NCI-H2081 (cell line): ENCODE measurements around the gene EPN1.
"Not testable (repeated sequence)": the region's sequence is repeated elsewhere in the genome, so short reads cannot be mapped to it uniquely, and the experiment has no call there.

Experiments used
- DNase-seq, 2 experiments: peaks; one replicate each; lab custom pipeline; 2025; lab: John Stamatoyannopoulos, UW

The EPN1 gene

DNA sequence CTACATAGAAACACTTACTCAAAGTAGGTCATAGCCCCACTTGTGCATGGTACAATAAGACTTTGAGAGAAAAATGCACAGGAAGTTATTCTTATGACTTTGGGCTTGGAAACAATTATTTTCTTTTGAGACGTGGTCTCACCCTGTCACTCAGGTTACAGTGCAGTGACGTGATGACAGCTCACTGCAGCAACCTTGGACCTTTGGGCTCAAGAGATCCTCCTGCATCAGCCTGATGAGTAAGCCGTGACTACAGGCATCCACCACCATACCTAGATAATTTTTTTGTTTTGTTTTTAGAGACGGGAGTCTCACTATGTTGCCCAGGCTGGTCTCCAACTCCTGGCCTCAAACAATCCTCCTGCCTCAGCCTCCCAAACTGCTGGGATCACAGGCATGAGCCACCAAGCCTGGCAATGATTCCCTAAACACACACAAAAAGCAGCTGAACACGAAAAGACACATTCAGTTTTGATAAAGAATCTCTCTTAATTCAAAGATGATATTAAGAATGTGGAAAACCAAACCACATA lies 45.3 kb downstream of the EPN1 start:
- no peak for DNase-seq

DNA sequence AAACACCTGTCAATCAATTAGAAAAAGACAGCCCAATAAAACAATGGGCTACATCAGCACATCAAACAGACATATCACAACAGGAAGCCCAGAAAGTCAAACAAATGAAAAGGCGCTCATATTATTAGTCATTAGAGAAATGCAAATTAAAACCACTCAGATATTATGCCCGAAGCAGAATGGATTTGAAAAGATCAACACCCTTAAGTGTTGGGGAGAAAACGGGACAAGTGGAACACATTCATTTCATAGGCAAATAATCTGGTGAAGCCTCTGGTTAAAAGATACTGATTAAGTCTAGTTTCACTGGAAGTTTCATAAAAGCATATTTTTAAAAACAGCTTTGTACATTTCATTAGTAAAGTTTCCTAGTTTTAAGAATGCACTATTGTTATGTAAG lies 45.8 kb downstream of the EPN1 start:
- no peak for DNase-seq

DNA sequence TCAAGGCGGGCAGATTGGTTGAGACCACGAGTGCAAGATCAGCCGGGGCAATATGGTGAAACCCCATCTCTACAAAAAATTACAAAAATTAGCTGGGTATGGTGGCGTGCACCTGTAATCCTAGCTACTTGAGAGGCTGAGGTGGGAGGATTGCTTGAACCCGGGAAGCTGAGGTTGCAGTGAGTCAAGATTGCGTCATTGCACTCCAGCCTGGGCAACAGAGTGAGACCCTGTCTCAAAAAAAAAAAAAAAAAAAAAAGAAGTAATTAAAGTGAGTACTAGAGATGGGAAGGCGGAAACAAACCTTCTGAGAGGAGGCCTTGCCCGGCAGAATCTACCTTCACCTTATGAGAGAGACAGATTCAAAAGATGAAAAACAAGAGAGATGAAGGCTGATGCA lies 48.5 kb downstream of the EPN1 start:
- no peak for DNase-seq

DNA sequence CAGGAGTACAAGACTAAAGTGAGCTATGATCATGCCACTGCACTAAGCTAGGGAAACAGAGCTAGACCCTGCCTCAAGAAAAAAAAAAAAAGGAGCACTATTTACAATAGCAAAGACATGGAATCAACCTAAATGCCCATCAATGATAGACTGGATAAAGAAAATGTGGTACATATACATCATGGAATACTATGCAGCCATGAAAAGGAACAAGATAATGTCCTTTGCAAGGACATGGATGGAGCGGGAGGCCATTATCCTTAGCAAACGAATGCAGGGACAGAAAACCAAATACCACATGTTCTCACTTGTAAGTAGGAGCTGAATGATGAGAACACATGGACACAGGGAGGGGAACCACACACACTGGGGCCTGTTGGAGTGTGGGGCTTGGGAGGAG lies 55.4 kb downstream of the EPN1 start:
- not testable (repeated sequence) for DNase-seq

DNA sequence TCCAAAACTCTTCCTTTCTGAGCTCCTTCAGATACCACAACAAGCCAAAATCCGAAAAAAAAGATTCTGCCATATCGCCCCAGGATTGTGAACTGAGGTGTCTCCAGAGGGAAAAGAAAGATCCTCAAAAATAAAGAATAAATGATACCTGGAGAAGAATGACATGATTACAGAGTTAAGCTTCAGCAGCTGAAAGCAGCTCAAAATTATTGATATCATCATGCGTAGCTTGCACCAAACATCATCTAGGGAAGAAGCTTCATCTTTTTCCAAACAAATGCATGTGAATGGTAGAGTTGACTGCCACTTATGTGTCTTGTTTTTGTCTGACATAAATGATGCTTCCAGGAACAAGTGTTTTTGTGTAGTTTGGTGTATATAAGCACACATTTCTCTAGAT lies 63.3 kb downstream of the EPN1 start, which contains the start of gene NLRP9:
Gene NLRP9, minus strand, starts transcription at position 101 of the 400 bp plus-strand sequence. Its CDS starts 28 bp downstream, at position 73.
- DNase-seq = no peak

DNA sequence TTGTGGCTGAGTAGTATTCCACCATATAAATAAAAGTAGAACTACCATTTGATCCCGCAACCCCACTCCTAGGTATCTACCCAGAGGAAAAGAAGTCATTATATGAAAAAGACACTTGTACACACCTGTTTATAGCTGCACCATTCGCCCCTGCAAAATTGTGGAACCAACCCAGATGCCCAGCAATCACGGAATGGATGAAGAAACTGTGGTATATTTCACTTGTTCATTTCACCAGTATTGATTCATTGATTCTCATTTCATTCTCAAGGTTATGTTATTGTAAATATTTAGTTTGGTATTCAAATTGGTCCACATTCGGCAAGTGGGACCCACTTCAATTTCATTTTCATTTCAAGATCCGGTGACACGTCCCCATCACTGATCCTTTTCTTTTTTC lies 75.7 kb downstream of the EPN1 start:
- DNase-seq = no peak

DNA sequence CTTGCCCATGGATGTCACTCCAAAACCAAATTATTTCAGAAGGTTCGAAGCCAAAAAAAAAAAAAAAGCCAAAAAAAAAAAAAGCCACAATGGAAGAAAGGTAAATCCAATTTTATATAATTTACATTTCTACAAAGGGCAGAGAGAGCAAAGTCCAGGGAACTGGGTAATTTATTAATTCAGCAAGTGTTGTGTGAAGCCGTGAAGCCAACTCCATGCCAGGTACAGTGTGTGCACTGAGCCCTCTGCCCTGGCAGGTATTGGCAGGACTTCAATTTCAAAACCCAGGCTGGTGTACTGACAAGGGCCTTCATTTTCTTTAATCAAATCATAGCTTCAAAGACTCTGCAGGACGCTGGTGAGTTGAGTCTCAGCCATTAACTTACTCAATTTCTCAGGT lies 78.4 kb downstream of the EPN1 start:
- DNase-seq = no peak

DNA sequence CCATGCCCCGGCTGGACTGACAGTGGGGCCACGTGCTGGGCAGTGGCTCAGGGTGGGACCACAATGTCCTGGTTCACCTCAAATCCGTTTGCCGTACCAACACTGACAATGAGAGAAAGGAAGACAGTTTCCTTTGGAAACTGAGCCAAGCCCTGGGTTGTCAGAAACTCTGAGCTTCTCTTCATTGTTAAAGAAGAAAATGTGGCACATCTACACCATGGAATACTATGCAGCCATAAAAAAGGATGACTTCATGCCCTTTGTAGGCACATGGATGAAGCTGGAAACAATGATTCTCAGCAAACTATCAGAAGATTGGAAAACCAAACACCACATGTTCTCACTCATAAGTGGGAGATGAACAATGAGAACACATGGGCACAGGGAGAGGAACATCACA lies 81.8 kb downstream of the EPN1 start:
- not testable (repeated sequence) for DNase-seq

DNA sequence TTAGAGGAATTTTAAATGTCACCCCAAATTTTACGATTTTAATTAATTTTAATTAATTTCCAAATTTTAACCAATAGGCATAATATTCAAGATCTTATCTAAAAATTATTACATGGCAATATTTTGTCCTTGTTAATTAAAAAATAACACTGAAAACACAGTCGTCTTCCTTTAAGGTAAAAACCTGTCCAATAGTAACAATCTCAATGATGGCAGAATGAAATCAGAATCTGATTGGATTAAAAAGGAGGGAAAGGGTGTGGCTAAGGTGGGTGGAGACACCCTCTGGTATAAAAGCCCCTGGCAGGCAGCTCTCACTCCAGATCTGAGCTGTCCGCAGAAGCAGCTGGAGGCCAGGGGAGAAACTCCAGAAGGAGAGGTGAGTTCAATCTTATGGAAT lies 83.8 kb downstream of the EPN1 start, which contains the start of gene RFPL4A:
Gene RFPL4A, plus strand, starts transcription at position 301 of the 400 bp plus-strand sequence. CDS start 2,704 bp downstream, outside the sequence.
- not testable (repeated sequence) for DNase-seq
